NCI-H2196 (cell line): ENCODE results near the gene SHC1.

ENCODE experiments used
- DNase-seq: peaks from one replicate; lab custom pipeline; 2025; ENCODE audit not compliant: unreplicated experiment; lab: John Stamatoyannopoulos, UW

Gene SHC1

GRCh38 chr1:154940651-154941194 is 29.8 kb downstream of the SHC1 start:
- DNase-seq: no peak

- no peak for DNase-seq
Measured at GRCh38 chr1:154940213-154940560, 30.4 kb downstream of the SHC1 start.

GRCh38 chr1:154938604-154939399 is 31.7 kb downstream of the SHC1 start:
- no peak for DNase-seq

- no peak for DNase-seq
Measured at GRCh38 chr1:154937988-154938386, 32.6 kb downstream of the SHC1 start.

- DNase-seq: peak; percentile 92
Measured at GRCh38 chr1:154937085-154937987, 33.2 kb downstream of the SHC1 start.

GRCh38 chr1:154936555-154937084 is 33.9 kb downstream of the SHC1 start, which contains the start of gene PMVK:
TSS of gene PMVK (minus strand) at chr1:154936719. CDS start at chr1:154936685, 34 bp downstream.
- DNase-seq: peak; percentile 96

- no peak for DNase-seq
Measured at GRCh38 chr1:154935749-154936554, 34.6 kb downstream of the SHC1 start.

- no peak for DNase-seq
Measured at GRCh38 chr1:154934358-154934948, 36.1 kb downstream of the SHC1 start.

- DNase-seq: no peak
Measured at GRCh38 chr1:154931940-154932487, 38.5 kb downstream of the SHC1 start.

- no peak for DNase-seq
Measured at GRCh38 chr1:154926201-154926600, 44.3 kb downstream of the SHC1 start.

- DNase-seq: no peak
Measured at GRCh38 chr1:154925335-154926170, 45.0 kb downstream of the SHC1 start.

GRCh38 chr1:154923695-154924094 is 46.9 kb downstream of the SHC1 start:
- DNase-seq: no peak

- no peak for DNase-seq
Measured at GRCh38 chr1:154913273-154913672, 57.3 kb downstream of the SHC1 start.

- DNase-seq: no peak
Measured at GRCh38 chr1:154912755-154913154, 57.8 kb downstream of the SHC1 start.
